H9 (cell line): ENCODE measurements around the gene OSBPL2. TPM values are rescaled to one million over a fixed set of nuclear protein-coding genes. Genes with fewer than 3 reads are reported as not detected.

ENCODE experiments used
- DNase-seq: peaks from one replicate; pipeline ENCODE4 v3.0.0-alpha.2; 2017
- H2AFZ ChIP-seq: one replicate; pipeline ENCODE4 v1.6.1; 2013; ENCODE audit warnings: mild to moderate bottlenecking, low read length, control low read depth, moderate library complexity
- H2AK5ac ChIP-seq: 2 replicates; pipeline ENCODE4 v1.6.1; 2013; ENCODE audit warnings: low read length, control low read depth, mixed read lengths; ENCODE audit not compliant: insufficient read length
- H2BK120ac ChIP-seq: one replicate; pipeline ENCODE4 v1.6.1; 2013; ENCODE audit warnings: low read depth, mild to moderate bottlenecking, low read length, control low read depth, inconsistent platforms; ENCODE audit not compliant: poor library complexity, severe bottlenecking
- H2BK12ac ChIP-seq: 2 replicates; pipeline ENCODE4 v1.6.1; 2013; ENCODE audit warnings: low read length, control low read depth, mixed read lengths, low read depth; ENCODE audit not compliant: insufficient read length
- H2BK15ac ChIP-seq: 2 replicates; pipeline ENCODE4 v1.6.1; 2013; ENCODE audit warnings: low read depth, low read length, control low read depth
- H2BK20ac ChIP-seq: one replicate; pipeline ENCODE4 v1.6.1; 2013; ENCODE audit warnings: low read depth, mild to moderate bottlenecking, low read length, control low read depth, inconsistent platforms; ENCODE audit not compliant: poor library complexity, severe bottlenecking
- H2BK5ac ChIP-seq: 2 replicates; pipeline ENCODE4 v1.6.1; 2013; ENCODE audit warnings: low read length, control low read depth, mixed read lengths; ENCODE audit not compliant: insufficient read length
- H3K14ac ChIP-seq: 2 replicates; pipeline ENCODE4 v1.6.1; 2013; ENCODE audit warnings: low read length, control low read depth; ENCODE audit not compliant: insufficient read depth
- H3K18ac ChIP-seq: 2 replicates; pipeline ENCODE4 v1.6.1; 2013; ENCODE audit warnings: low read depth, mild to moderate bottlenecking, mixed read lengths, low read length, control low read depth; ENCODE audit not compliant: insufficient read length
- H3K23ac ChIP-seq: 2 replicates; pipeline ENCODE4 v1.6.1; 2013; ENCODE audit warnings: low read length, control low read depth, mixed read lengths, low read depth; ENCODE audit not compliant: insufficient read length
- H3K23me2 ChIP-seq: 2 replicates; pipeline ENCODE4 v1.6.1; 2013; ENCODE audit warnings: low read depth, mild to moderate bottlenecking, mixed read lengths, low read length, control low read depth; ENCODE audit not compliant: insufficient read length, poor library complexity, severe bottlenecking
- H3K27ac ChIP-seq: 2 replicates; pipeline ENCODE4 v1.5.1; 2013; ENCODE audit warnings: low read length, control low read depth, mixed read lengths, low read depth; ENCODE audit not compliant: insufficient read length
- H3K27me3 ChIP-seq: 2 replicates; pipeline ENCODE4 v1.6.1; 2013; ENCODE audit warnings: low read length, control low read depth, inconsistent platforms; ENCODE audit not compliant: insufficient read depth
- H3K4ac ChIP-seq: 2 replicates; pipeline ENCODE4 v1.6.1; 2013; ENCODE audit warnings: low read depth, mild to moderate bottlenecking, control low read depth, inconsistent platforms, low read length, moderate library complexity
- H3K4me1 ChIP-seq: 2 replicates; pipeline ENCODE4 v1.6.1; 2013; ENCODE audit warnings: low read length, control low read depth, inconsistent platforms; ENCODE audit not compliant: insufficient read depth
- H3K4me2 ChIP-seq: 2 replicates; pipeline ENCODE4 v1.6.1; 2013; ENCODE audit warnings: low read length, control low read depth, mixed read lengths; ENCODE audit not compliant: insufficient read length, insufficient read depth
- H3K56ac ChIP-seq: 2 replicates; pipeline ENCODE4 v1.6.1; 2013; ENCODE audit warnings: low read depth, mild to moderate bottlenecking, mixed read lengths, low read length, control low read depth; ENCODE audit not compliant: insufficient read length
- H3K79me1 ChIP-seq: 2 replicates; pipeline ENCODE4 v1.6.1; 2013; ENCODE audit warnings: low read depth, mild to moderate bottlenecking, moderate library complexity, low read length, control low read depth, inconsistent platforms; ENCODE audit not compliant: insufficient read depth, poor library complexity, severe bottlenecking
- H3K79me2 ChIP-seq: 2 replicates; pipeline ENCODE4 v1.6.1; 2013; ENCODE audit warnings: low read length, control low read depth, inconsistent platforms; ENCODE audit not compliant: insufficient read depth
- H3K9ac ChIP-seq: 2 replicates; pipeline ENCODE4 v1.6.1; 2013; ENCODE audit warnings: low read length, control low read depth, mixed read lengths; ENCODE audit not compliant: insufficient read length; ENCODE audit errors: extremely low read depth
- H3K9me3 ChIP-seq: one replicate; pipeline ENCODE4 v1.6.1; 2013; ENCODE audit warnings: low read depth, low read length, inconsistent platforms; ENCODE audit not compliant: control insufficient read depth
- H3T11ph ChIP-seq: one replicate; pipeline ENCODE4 v1.6.1; 2013; ENCODE audit warnings: mild to moderate bottlenecking, low read length, control low read depth, inconsistent platforms
- H4K20me1 ChIP-seq: one replicate; pipeline ENCODE4 v1.6.1; 2013; ENCODE audit not compliant: control insufficient read depth, insufficient read length, insufficient read depth
- H4K5ac ChIP-seq: 2 replicates; pipeline ENCODE4 v1.6.1; 2013; ENCODE audit warnings: low read depth, mild to moderate bottlenecking, mixed read lengths, low read length, control low read depth; ENCODE audit not compliant: insufficient read length
- H4K8ac ChIP-seq: replicated peaks from 2 replicates; pipeline ENCODE4 v1.6.1; 2013; ENCODE audit warnings: low read length, control low read depth, mixed read lengths, low read depth; ENCODE audit not compliant: insufficient read length
- H4K91ac ChIP-seq: 2 replicates; pipeline ENCODE4 v1.6.1; 2013; ENCODE audit warnings: low read depth, mild to moderate bottlenecking, moderate library complexity, mixed read lengths, low read length, control low read depth; ENCODE audit not compliant: insufficient read length
- H3K27ac Mint-ChIP-seq, 3 experiments: 2 replicates in 2 of 3; 3 replicates in 1 of 3; pipeline ENCODE4 v1.8.0; 2020 to 2021; ENCODE audit warnings: mixed read lengths in 3 of 3, mild to moderate bottlenecking in 1 of 3, moderate library complexity in 1 of 3
- H3K27me3 Mint-ChIP-seq: 2 replicates; pipeline ENCODE4 v1.8.0; 2021; ENCODE audit warnings: low read depth, mild to moderate bottlenecking, moderate library complexity, mixed read lengths
- H3K36me3 Mint-ChIP-seq, 3 experiments: 2 replicates in 2 of 3; 3 replicates in 1 of 3; pipeline ENCODE4 v1.8.0; 2020 to 2021; ENCODE audit warnings: low read depth in 3 of 3, mixed read lengths in 3 of 3; ENCODE audit not compliant: insufficient read depth in 1 of 3
- H3K4me1 Mint-ChIP-seq, 2 experiments: 2 replicates each; pipeline ENCODE4 v1.8.0; 2020; ENCODE audit warnings: mixed read lengths in 2 of 2
- H3K4me3 Mint-ChIP-seq, 2 experiments: 2 replicates in 1 of 2; 3 replicates in 1 of 2; pipeline ENCODE4 v1.8.0; 2020 to 2021; ENCODE audit warnings: mild to moderate bottlenecking in 2 of 2, mixed read lengths in 2 of 2, moderate library complexity in 1 of 2
- H3K9me3 Mint-ChIP-seq, 2 experiments: 2 replicates in 1 of 2; 3 replicates in 1 of 2; pipeline ENCODE4 v1.8.0; 2020; ENCODE audit warnings: mild to moderate bottlenecking in 2 of 2, mixed read lengths in 2 of 2, moderate library complexity in 1 of 2
- CTCF ChIP-seq: fragments of 200-600 bp; sonication (generic); conservative IDR thresholded peaks from 3 replicates; pipeline ENCODE4 v1.8.0; 2021; ENCODE audit warnings: antibody characterized with exemption, mild to moderate bottlenecking
- WGBS: extraction: QIAGEN DNeasy Blood & Tissue Kit; methylation state at CpG from one replicate; pipeline ENCODE4 v1.1.7; 2013; ENCODE audit warnings: missing lambda C conversion rate, low lambda C conversion rate, mixed read lengths; ENCODE audit not compliant: insufficient read length; ENCODE audit errors: extremely low coverage; 5-methylcytosine and 5-hydroxymethylcytosine counted together
- total RNA-seq: library from RNA; stranded (reverse); gene quantifications from 2 replicates; pipeline ENCODE4 v1.2.1, GENCODE V29; 2021

OSBPL2 gene
- total RNA-seq, 1 experiment from 2014 or later: 47.3 TPM

- Histone ChIP-seq H3K79me1 (peaks cover 2% of the 10 kb centered on the region), H3K4me1 (no peaks in the 10 kb centered on the region; the same call in 1 of the 2 replicates), H3K79me2 (peaks cover 13% of the 10 kb centered on the region; the same call in 1 of the 2 replicates), H3T11ph (no peak overlapping the region), H2BK12ac (no peak overlapping the region), H3K14ac (no peak overlapping the region), H4K91ac (no peak overlapping the region), H2BK20ac (no peak overlapping the region), H3K4me2 (no peak overlapping the region), H3K18ac (no peak overlapping the region), H3K9ac (no peak overlapping the region), H2BK5ac (no peak overlapping the region), H3K23me2 (peaks cover 7% of the 10 kb centered on the region), H3K23ac (no peak overlapping the region), H2AK5ac (no peak overlapping the region), H2BK120ac (no peak overlapping the region), H4K5ac (no peak overlapping the region), H3K27ac (no peak overlapping the region), H3K4ac (no peak overlapping the region), H3K56ac (no peak overlapping the region), H3K27me3 (no peaks in the 10 kb centered on the region), H2AFZ (no peak overlapping the region), H4K20me1 (no peaks in the 10 kb centered on the region), H2BK15ac (no peak overlapping the region), H3K9me3 (no peaks in the 10 kb centered on the region), H4K8ac (no peak overlapping the region)
- no peaks in the 10 kb centered on the region for H3K27me3 Mint-ChIP-seq
- no CpG with 5 or more reads among the region's 22 CpGs for WGBS
- H3K27ac Mint-ChIP-seq: peak overlapping the region in 2 of 3 experiments; percentile 7 to 86; a peak in 2 of 7 replicates
- peaks cover 0 to 20% (median 15%) of the 10 kb centered on the region in 3 experiments; a peak in 6 of 7 replicates for H3K36me3 Mint-ChIP-seq
- peaks cover 27 to 28% of the 10 kb centered on the region in 2 experiments for H3K4me1 Mint-ChIP-seq
- no peak for TF ChIP-seq CTCF
- no peak overlapping the region for H3K4me3 Mint-ChIP-seq
- no peaks in the 10 kb centered on the region; a peak in 1 of 5 replicates for H3K9me3 Mint-ChIP-seq
- DNase-seq: no peak
These were observed 4.8 kb downstream of the OSBPL2 start for GRCh38 chr20:62243106-62243505.
